IMR-90 (cell line): Measurements from ENCODE around the gene INO80B. TPM values are rescaled to one million over a fixed set of nuclear protein-coding genes. Genes with fewer than 3 reads are reported as not detected.

Source experiments
- ATAC-seq: fragments of 200-7000 bp; cut with Tn5 transposase; 2 replicates; pipeline ENCODE4 v1.9.1; 2020; ENCODE audit warnings: low read depth, mild to moderate bottlenecking, moderate library complexity
- BruUV-seq: library from RNA; stranded (reverse); fragments of 400-500 nt; replicated peaks from 2 replicates; lab custom pipeline; 2021; lab: Mats Ljungman, UMichigan
- CTCF ChIA-PET: fragments of 300-600 bp; formaldehyde crosslinking; extraction: SDS; loops from one replicate; lab custom pipeline; 2021; ENCODE audit warnings: antibody characterized with exemption; lab: Yijun Ruan, JAX
- POLR2A ChIA-PET: fragments of 300-600 bp; sonication (Branson Sonifier 250); formaldehyde crosslinking; loops from one replicate; lab custom pipeline; 2022; ENCODE audit warnings: antibody characterized with exemption; ENCODE audit not compliant: unreplicated experiment; lab: Charles Lee
- DNase-seq: peaks from one replicate; pipeline ENCODE4 v3.0.0; 2013
- H2AFZ ChIP-seq: replicated peaks from 2 replicates; pipeline ENCODE3; 2013; ENCODE audit warnings: low read length, mild to moderate bottlenecking; ENCODE audit not compliant: poor library complexity
- H2AK5ac ChIP-seq: 2 replicates; pipeline ENCODE4 v1.6.1; 2013; ENCODE audit warnings: low read depth, low read length, inconsistent platforms
- H2AK9ac ChIP-seq: replicated peaks from 2 replicates; pipeline ENCODE3; 2013; ENCODE audit warnings: mild to moderate bottlenecking, low read depth, low read length, moderate library complexity; ENCODE audit not compliant: poor library complexity
- H2BK120ac ChIP-seq: 2 replicates; pipeline ENCODE4 v1.6.1; 2013; ENCODE audit warnings: low read depth, low read length, inconsistent platforms
- H2BK15ac ChIP-seq: 3 replicates; pipeline ENCODE4 v1.6.1; 2013; ENCODE audit warnings: low read depth, low read length, inconsistent platforms
- H2BK20ac ChIP-seq: 2 replicates; pipeline ENCODE4 v1.6.1; 2013; ENCODE audit warnings: low read depth, mild to moderate bottlenecking, inconsistent platforms, low read length, moderate library complexity
- H2BK5ac ChIP-seq: 2 replicates; pipeline ENCODE4 v1.6.1; 2013; ENCODE audit warnings: mild to moderate bottlenecking, low read depth, low read length, inconsistent platforms; ENCODE audit not compliant: poor library complexity, severe bottlenecking
- H3K14ac ChIP-seq: replicated peaks from 2 replicates; pipeline ENCODE4 v1.6.1; 2013; ENCODE audit warnings: low read depth, low read length, inconsistent platforms
- H3K18ac ChIP-seq: 2 replicates; pipeline ENCODE4 v1.6.1; 2013; ENCODE audit warnings: low read depth, low read length, control low read depth
- H3K23ac ChIP-seq: 2 replicates; pipeline ENCODE4 v1.6.1; 2013; ENCODE audit warnings: low read depth, low read length, inconsistent platforms
- H3K27ac ChIP-seq: 2 replicates; pipeline ENCODE4 v1.5.1; 2013; ENCODE audit warnings: mild to moderate bottlenecking, control low read depth, low read length; ENCODE audit not compliant: insufficient read depth
- H3K27me3 ChIP-seq: 2 replicates; pipeline ENCODE4 v1.6.1; 2013; ENCODE audit warnings: low read length; ENCODE audit not compliant: control insufficient read depth, insufficient read depth
- H3K36me3 ChIP-seq: 2 replicates; pipeline ENCODE4 v1.6.1; 2013; ENCODE audit warnings: low read length, mixed read lengths; ENCODE audit not compliant: control insufficient read depth, insufficient read depth
- H3K4ac ChIP-seq: 2 replicates; pipeline ENCODE4 v1.6.1; 2013; ENCODE audit warnings: low read depth, low read length, inconsistent platforms
- H3K4me1 ChIP-seq: 2 replicates; pipeline ENCODE4 v1.6.1; 2013; ENCODE audit warnings: low read length, mixed read lengths; ENCODE audit not compliant: control insufficient read depth, insufficient read depth
- H3K4me2 ChIP-seq: 2 replicates; pipeline ENCODE4 v1.6.1; 2013; ENCODE audit warnings: low read depth, mild to moderate bottlenecking, control low read depth, low read length, moderate library complexity
- H3K4me3 ChIP-seq: 2 replicates; pipeline ENCODE4 v1.5.1; 2013; ENCODE audit warnings: low read depth, mild to moderate bottlenecking, control low read depth, low read length, moderate library complexity; ENCODE audit not compliant: insufficient read depth
- H3K56ac ChIP-seq: 2 replicates; pipeline ENCODE4 v1.6.1; 2013; ENCODE audit warnings: low read length, inconsistent platforms; ENCODE audit not compliant: insufficient read depth; ENCODE audit errors: extremely low read depth
- H3K79me1 ChIP-seq, 2 experiments: 2 replicates each; pipeline ENCODE4 v1.6.1; 2013; ENCODE audit warnings: low read length in 2 of 2, inconsistent platforms in 1 of 2, low read depth in 1 of 2
- H3K9ac ChIP-seq: 2 replicates; pipeline ENCODE4 v1.6.1; 2013; ENCODE audit warnings: low read depth, low read length, control low read depth
- H3K9me1 ChIP-seq: 2 replicates; pipeline ENCODE4 v1.6.1; 2013; ENCODE audit warnings: low read length, inconsistent platforms; ENCODE audit not compliant: insufficient read depth
- H3K9me3 ChIP-seq: 2 replicates; pipeline ENCODE4 v1.6.1; 2013; ENCODE audit warnings: low read length; ENCODE audit not compliant: control insufficient read depth, insufficient read depth
- H4K20me1 ChIP-seq: 2 replicates; pipeline ENCODE4 v1.6.1; 2013; ENCODE audit warnings: low read length, inconsistent platforms; ENCODE audit not compliant: insufficient read depth
- H4K5ac ChIP-seq: 2 replicates; pipeline ENCODE4 v1.6.1; 2013; ENCODE audit warnings: mild to moderate bottlenecking, low read depth, low read length, control low read depth
- H4K8ac ChIP-seq, 2 experiments: 2 replicates each; pipeline ENCODE4 v1.6.1; 2013; ENCODE audit warnings: low read depth in 2 of 2, low read length in 2 of 2, control low read depth in 1 of 2, inconsistent platforms in 1 of 2
- H4K91ac ChIP-seq: 2 replicates; pipeline ENCODE4 v1.6.1; 2013; ENCODE audit warnings: low read depth, low read length, inconsistent platforms; ENCODE audit not compliant: insufficient read depth
- BHLHE40 ChIP-seq: fragments of 150-350 bp; IDR thresholded peaks from 2 replicates; pipeline ENCODE4 v1.6.1; 2016; ENCODE audit warnings: mild to moderate bottlenecking, low read depth, low read length
- FOS ChIP-seq: fragments of 150-350 bp; IDR thresholded peaks from 2 replicates; pipeline ENCODE4 v1.6.1; 2016; ENCODE audit warnings: low read depth, low read length
- MAFK ChIP-seq: IDR thresholded peaks from 2 replicates; pipeline ENCODE4 v1.6.1; 2012; ENCODE audit warnings: low read depth, low read length, improper control_type of control experiment
- MAZ ChIP-seq: IDR thresholded peaks from 2 replicates; pipeline ENCODE4 v1.6.1; 2012; ENCODE audit warnings: low read depth, mild to moderate bottlenecking, low read length, improper control_type of control experiment, moderate library complexity, borderline replicate concordance
- MXI1 ChIP-seq: IDR thresholded peaks from 2 replicates; pipeline ENCODE4 v1.6.1; 2012; ENCODE audit warnings: low read depth, mild to moderate bottlenecking, low read length, moderate library complexity, borderline replicate concordance
- NFE2L2 ChIP-seq: fragments of 150-350 bp; IDR thresholded peaks from 2 replicates; pipeline ENCODE4 v1.6.1; 2016; ENCODE audit warnings: low read depth, mild to moderate bottlenecking, low read length
- RFX5 ChIP-seq: IDR thresholded peaks from 2 replicates; pipeline ENCODE4 v1.8.0; 2012; ENCODE audit warnings: low read depth, mild to moderate bottlenecking, low read length, moderate library complexity
- WGBS, 2 experiments: methylation state at CpG; one replicate each; pipeline versions ENCODE4 v1.1.5 to v1.1.7; 2013; ENCODE audit warnings: missing lambda C conversion rate in 2 of 2; ENCODE audit not compliant: insufficient read length in 1 of 2; ENCODE audit errors: extremely low coverage in 2 of 2; 5-methylcytosine and 5-hydroxymethylcytosine counted together
- dilution Hi-C: fragments of 300-500 bp; cut with HindIII; formaldehyde crosslinking; loops from one replicate; pipeline ENCODE4 v1.14.3; 2018; ENCODE audit warnings: low sequenced_read_pairs; ENCODE audit not compliant: unreplicated experiment
- in situ Hi-C: fragments of 300-500 bp; cut with MboI; formaldehyde crosslinking; loops from 3 replicates; pipeline ENCODE4 v1.14.3; 2019; ENCODE audit warnings: low sequenced_read_pairs, inconsistent platforms, mixed read lengths
- intact Hi-C: fragments of 100-400 bp; cut with micrococcal nuclease; formaldehyde crosslinking; loops from 2 replicates; pipeline ENCODE4 v1.10.0; 2022
- polyA plus RNA-seq, 3 experiments: library from polyadenylated mRNA; depleted of rRNA; stranded (reverse); fragments of >200 nt; gene quantifications; 2 replicates each; pipeline ENCODE4 v1.2.3, GENCODE V29; 2012; ENCODE audit warnings: low replicate concordance in 1 of 3
- total RNA-seq: library from RNA; depleted of rRNA; stranded (reverse); fragments of >200 nt; gene quantifications from 2 replicates; pipeline ENCODE4 v1.2.3, GENCODE V29; 2012

INO80B gene
- total and polyA plus RNA-seq, 2 of the 4 experiments (the other 2 are of a cell fraction): 4.5 to 10.5 TPM

GRCh38 chr2:74486141-74486540 lies 31.3 kb downstream of the INO80B start:
- Histone ChIP-seq H3K9ac (no peak overlapping the region), H4K8ac (no peak overlapping the region), H3K4me1 (peaks cover 11% of the 10 kb centered on the region), H4K5ac (no peak overlapping the region), H2BK15ac (no peak overlapping the region), H2AK5ac (no peak overlapping the region), H3K23ac (no peak overlapping the region), H3K9me1 (peaks cover 9% of the 10 kb centered on the region; the same call in 1 of the 2 replicates), H4K20me1 (peaks cover 3% of the 10 kb centered on the region; the same call in 1 of the 2 replicates), H3K56ac (no peak overlapping the region), H3K36me3 (peaks cover 16% of the 10 kb centered on the region), H3K4me2 (no peak overlapping the region), H3K79me1 (peaks cover 22 to 57% of the 10 kb centered on the region in 2 experiments), H3K27me3 (no peaks in the 10 kb centered on the region), H2BK120ac (no peak overlapping the region), H3K14ac (no peak overlapping the region), H4K91ac (no peak overlapping the region), H3K4ac (no peak overlapping the region), H2AK9ac (no peak overlapping the region), H2BK20ac (no peak overlapping the region), H3K9me3 (no peaks in the 10 kb centered on the region), H3K4me3 (no peak overlapping the region), H3K27ac (no peak overlapping the region), H3K18ac (no peak overlapping the region), H2BK5ac (no peak overlapping the region), H2AFZ (no peak overlapping the region)
- ATAC-seq (no peak), DNase-seq (no peak)
- dilution Hi-C loops (no loop called here), intact Hi-C loops (no loop called here), in situ Hi-C loops (loop anchor here (25.0 kb wide), 1 partner anchor 376 kb away; no protein-coding TSS in a partner anchor)
- POLR2A ChIA-PET: no interaction called here
- TF ChIP-seq RFX5: no peak
- no peak for TF ChIP-seq NFE2L2
- TF ChIP-seq MAZ: no peak
- no peak for TF ChIP-seq MXI1
- TF ChIP-seq FOS: no peak
- no peak for TF ChIP-seq MAFK
- no peak for TF ChIP-seq BHLHE40
- BruUV-seq: no TSS peak
- CTCF ChIA-PET: no interaction called here
- 100% methylated on average over 1 of the region's 2 CpGs; no CpG with 5 or more reads in 1 of the 2 experiments for WGBS, 2 experiments
